ENCODE results near the gene SLC38A1. TPM values are rescaled to one million over a fixed set of nuclear protein-coding genes. Genes with fewer than 3 reads are reported as not detected.

SLC38A1 gene
- total RNA-seq, 2 experiments from 2014 or later = 114 to 163 TPM

GRCh38 chr12:46212108-46212982, 56.5 kb downstream of the SLC38A1 start:
- intact Hi-C loops (cut with micrococcal nuclease; ENCODE audit: unreplicated experiment) = no loop called here
- POLR2A ChIA-PET = no interaction called here
- CTCF ChIA-PET (ENCODE audit: unreplicated experiment) = no interaction called here

GRCh38 chr12:46210873-46211439, 57.9 kb downstream of the SLC38A1 start:
- CTCF ChIA-PET (ENCODE audit: unreplicated experiment) = no interaction called here
- no peak for TF ChIP-seq EZH2phosphoT487 (IDR thresholded peaks at IDR 0.05; ENCODE audit: borderline replicate concordance, low read depth, low read length)
- TF ChIP-seq CTCF (conservative IDR thresholded peaks at IDR 0.05; ENCODE audit: low read length) = no peak
- POLR2A ChIA-PET = no interaction called here

More at GRCh38 chr12:46212108-46212982, 56.5 kb downstream of the SLC38A1 start:
- H3K36me3 ChIP-seq (ENCODE audit: insufficient read depth, low read length) = peaks cover 98% of the 10 kb centered on the region
- peaks cover 15% of the 10 kb centered on the region; the same call in 1 of the 2 replicates for H4K20me1 ChIP-seq (ENCODE audit: insufficient read depth, low read length)
- no peaks in the 10 kb centered on the region for H3K9me2 ChIP-seq (ENCODE audit: insufficient read depth, low read length)
- H3K79me2 ChIP-seq (ENCODE audit: insufficient read depth, low read depth, low read length) = peaks cover 70% of the 10 kb centered on the region
- H3K4me1 ChIP-seq (ENCODE audit: insufficient read depth, low read length, poor library complexity, severe bottlenecking) = peaks cover 83% of the 10 kb centered on the region
- no peaks in the 10 kb centered on the region for H3K9me3 ChIP-seq (ENCODE audit: low read length)
- no peak for DNase-seq (ENCODE audit: low spot score)
- no peak overlapping the region for H2AFZ ChIP-seq (ENCODE audit: low read length)
- H3K27ac ChIP-seq (ENCODE audit: low read depth, low read length, poor library complexity, severe bottlenecking) = no peak overlapping the region
- no TSS peak for BruUV-seq (replicated peaks)
- no peak for TF ChIP-seq CTCF (conservative IDR thresholded peaks at IDR 0.05; ENCODE audit: low read length)
- TF ChIP-seq EZH2phosphoT487 (IDR thresholded peaks at IDR 0.05; ENCODE audit: borderline replicate concordance, low read depth, low read length) = no peak
- no peak overlapping the region for H3K4me3 ChIP-seq (ENCODE audit: low read depth, low read length, poor library complexity, severe bottlenecking)
- no peak overlapping the region for H3K4me2 ChIP-seq (ENCODE audit: low read length)

More at GRCh38 chr12:46210873-46211439, 57.9 kb downstream of the SLC38A1 start:
- Histone ChIP-seq H3K79me2 (ENCODE audit: insufficient read depth, low read depth, low read length) (peaks cover 57% of the 10 kb centered on the region; the same call in 1 of the 2 replicates), H3K36me3 (ENCODE audit: insufficient read depth, low read length) (peaks cover 98% of the 10 kb centered on the region), H3K4me1 (ENCODE audit: insufficient read depth, low read length, poor library complexity, severe bottlenecking) (peaks cover 71% of the 10 kb centered on the region), H3K4me2 (ENCODE audit: low read length) (no peak overlapping the region), H2AFZ (ENCODE audit: low read length) (no peak overlapping the region), H3K9me3 (ENCODE audit: low read length) (no peaks in the 10 kb centered on the region), H4K20me1 (ENCODE audit: insufficient read depth, low read length) (peaks cover 15% of the 10 kb centered on the region; the same call in 1 of the 2 replicates), H3K27ac (ENCODE audit: low read depth, low read length, poor library complexity, severe bottlenecking) (no peak overlapping the region), H3K4me3 (ENCODE audit: low read depth, low read length, poor library complexity, severe bottlenecking) (no peak overlapping the region), H3K9me2 (ENCODE audit: insufficient read depth, low read length) (no peaks in the 10 kb centered on the region)
- no peak for DNase-seq (ENCODE audit: low spot score)
- no TSS peak for BruUV-seq (replicated peaks)
- intact Hi-C loops (cut with micrococcal nuclease; ENCODE audit: unreplicated experiment) = no loop called here

Data from OCI-LY7 (cell line).